Stomach (tissue), 4 donors: ENCODE measurements around the gene TOMM40.
"Not testable (repeated sequence)": the region's sequence is repeated elsewhere in the genome, so short reads cannot be mapped to it uniquely, and the experiment has no call there.

ENCODE experiments used
- POLR2A ChIP-seq, 4 donors: fragments of 450-650 bp; IDR thresholded peaks; one replicate each; pipeline ENCODE4 v1.6.1; 2016; ENCODE audit warnings: antibody characterized with exemption in 4 of 4, control low read depth in 2 of 4, mild to moderate bottlenecking in 1 of 4, moderate library complexity in 1 of 4
- POLR2AphosphoS5 ChIP-seq, 3 donors: sonication (generic); formaldehyde crosslinking; IDR thresholded peaks; one replicate each; pipeline ENCODE4 v1.6.1; 2016; ENCODE audit warnings: antibody characterized with exemption in 3 of 3

- TF ChIP-seq POLR2AphosphoS5, POLR2A (IDR thresholded peaks at IDR 0.05): not testable (repeated sequence)
Observed at GRCh38 chr19:44926245-44927077, 35.4 kb downstream of the TOMM40 start.
